Left lung (tissue), 10 donors: ENCODE data around the gene SND1. TPM values are rescaled to one million over a fixed set of nuclear protein-coding genes. Genes with fewer than 3 reads are reported as not detected.
"Not testable (repeated sequence)": the region's sequence is repeated elsewhere in the genome, so short reads cannot be mapped to it uniquely, and the experiment has no call there.

Source experiments
- ATAC-seq: fragments of 200-7000 bp; cut with Tn5 transposase; one replicate; pipeline ENCODE4 v1.9.1; 2020; ENCODE audit warnings: moderate library complexity
- DNase-seq, 4 donors: peaks; one replicate each; pipeline ENCODE4 v3.0.0-alpha.2; 2013 to 2020
- H3K27ac ChIP-seq, 2 donors: fragments of 200-600 bp; sonication (generic) in 1 of 2; one replicate each; pipeline versions ENCODE4 v1.5.0 to v1.8.0; 2020 to 2021
- H3K27me3 ChIP-seq, 2 donors: fragments of 200-600 bp; sonication (generic) in 1 of 2; one replicate each; pipeline versions ENCODE4 v1.5.0 to v1.8.0; 2020 to 2021
- H3K36me3 ChIP-seq, 2 donors: fragments of 200-600 bp; sonication (generic) in 1 of 2; one replicate each; pipeline versions ENCODE4 v1.5.0 to v1.8.0; 2020 to 2021
- H3K4me1 ChIP-seq, 2 donors: fragments of 200-600 bp; one replicate each; pipeline ENCODE4 v1.8.0; 2021
- H3K4me3 ChIP-seq, 2 donors: fragments of 200-600 bp; sonication (generic) in 1 of 2; one replicate each; pipeline versions ENCODE4 v1.5.0 to v1.8.0; 2020 to 2021; ENCODE audit warnings: mild to moderate bottlenecking in 1 of 2
- H3K9me3 ChIP-seq, 2 donors: fragments of 200-600 bp; sonication (generic) in 1 of 2; one replicate each; pipeline versions ENCODE4 v1.5.0 to v1.8.0; 2020 to 2021
- CTCF ChIP-seq, 2 donors: fragments of 200-600 bp; sonication (generic) in 1 of 2; IDR thresholded peaks; one replicate each; pipeline versions ENCODE4 v1.5.0 to v1.8.0; 2021; ENCODE audit warnings: antibody characterized with exemption in 2 of 2
- intact Hi-C, 2 donors: fragments of 100-400 bp; cut with DNase I; formaldehyde crosslinking; loops; one replicate each; pipeline versions ENCODE4 v1.11.2 to v1.14.2; 2022
- polyA plus RNA-seq, 6 donors: library from polyadenylated mRNA; unstranded; fragments of 120-200 nt; gene quantifications; one replicate each; pipeline ENCODE4 v1.2.1, GENCODE V29; 2013; ENCODE audit not compliant: insufficient read length in 6 of 6
- total RNA-seq, 2 donors: library from RNA; stranded (reverse); fragmentation: NEBNext Ultra II Directional; extraction: Animal tissue kit (Norgen Biotek cat#: 25700); gene quantifications; one replicate each; pipeline ENCODE4 v1.2.1, GENCODE V29; 2021
- donor health status: DM: no; HTN: yes; CAD: no.
- donor health status: DM: no; HTN: no; CAD: no.

Gene SND1
- total and polyA plus RNA-seq, 8 donors = 141 to 229 (median 156) TPM

DNA sequence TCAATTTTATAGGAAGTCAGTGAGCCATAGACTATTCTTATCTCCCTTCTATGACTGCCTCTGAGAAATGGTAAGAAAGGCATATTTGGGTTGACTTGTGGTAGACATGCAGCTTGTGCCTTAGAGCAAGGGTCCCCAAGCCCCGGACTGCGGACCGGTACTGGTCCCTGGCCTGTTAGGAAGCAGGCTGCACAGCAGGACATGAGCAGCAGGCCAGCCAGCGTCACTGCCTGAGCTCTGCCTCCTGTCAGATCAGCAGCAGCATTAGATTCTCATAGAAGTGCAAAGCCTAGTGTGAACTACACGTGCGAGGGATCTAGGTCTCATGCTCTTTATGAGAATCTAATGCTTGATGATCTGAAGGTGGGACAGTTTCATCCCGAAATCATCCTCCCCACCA is 180.6 kb downstream of the SND1 start:
- H3K4me1 ChIP-seq = peaks cover 0 to 18% of the 10 kb centered on the region in 2 donors
- H3K4me3 ChIP-seq = no peak overlapping the region
- intact Hi-C loops = no loop called here
- TF ChIP-seq CTCF (IDR thresholded peaks at IDR 0.05) = no peak
- peaks cover 0 to 8% of the 10 kb centered on the region in 2 donors for H3K9me3 ChIP-seq
- no peak for ATAC-seq
- H3K27ac ChIP-seq = no peak overlapping the region
- no peaks in the 10 kb centered on the region for H3K27me3 ChIP-seq
- no peak for DNase-seq
- peaks cover 0 to 3% of the 10 kb centered on the region in 2 donors for H3K36me3 ChIP-seq

DNA sequence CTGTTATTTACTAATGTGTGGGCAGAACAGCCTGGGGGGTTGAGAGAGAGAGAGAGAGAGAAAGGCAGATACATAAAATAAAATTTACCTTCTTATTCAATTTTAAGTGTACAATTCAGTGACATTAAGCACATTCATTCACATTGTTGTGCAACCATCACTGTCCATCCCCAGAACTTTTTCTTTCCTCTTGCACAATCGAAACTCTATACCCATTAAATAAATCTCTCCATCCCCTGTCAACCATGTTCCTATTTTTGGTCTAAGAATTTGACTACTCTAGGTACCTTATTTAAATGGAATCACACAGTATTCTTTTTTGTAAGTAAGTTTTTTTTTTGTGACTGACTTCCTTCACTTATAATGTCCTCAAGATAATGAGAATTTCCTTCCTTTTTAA is 181.6 kb downstream of the SND1 start:
- H3K4me3 ChIP-seq = no peak overlapping the region
- peaks cover 0 to 15% of the 10 kb centered on the region in 2 donors for H3K9me3 ChIP-seq
- DNase-seq = no peak
- no peak for TF ChIP-seq CTCF (IDR thresholded peaks at IDR 0.05)
- intact Hi-C loops = no loop called here
- ATAC-seq = no peak
- H3K27ac ChIP-seq = peak overlapping the region in 1 of 2 donors; percentile 0
- H3K4me1 ChIP-seq = peaks cover 0 to 18% of the 10 kb centered on the region in 2 donors
- peaks cover 0 to 7% of the 10 kb centered on the region in 2 donors for H3K36me3 ChIP-seq
- no peaks in the 10 kb centered on the region for H3K27me3 ChIP-seq

DNA sequence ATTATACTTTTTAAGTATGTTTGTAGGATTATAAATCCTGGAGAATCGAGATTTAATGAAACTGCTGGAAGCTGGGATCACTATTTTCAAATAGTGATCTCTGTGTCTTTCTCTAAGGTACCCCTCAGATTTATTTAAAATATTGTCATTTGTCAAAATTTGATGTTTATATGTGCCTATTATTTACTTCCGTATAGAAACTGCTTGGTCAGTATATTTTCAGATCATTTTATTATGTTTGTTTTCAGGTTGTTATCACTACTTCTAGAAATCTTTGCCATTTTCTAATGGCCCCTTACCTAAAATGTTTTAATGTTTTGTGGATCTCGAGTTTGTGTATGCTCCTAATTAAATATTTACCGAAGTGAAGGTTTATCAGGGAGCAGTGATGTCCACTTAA is 183.7 kb downstream of the SND1 start:
- ATAC-seq (no peak), DNase-seq (no peak)
- Histone ChIP-seq H3K4me3 (no peak overlapping the region), H3K27me3 (no peaks in the 10 kb centered on the region), H3K9me3 (peaks cover 0 to 15% of the 10 kb centered on the region in 2 donors), H3K27ac (no peak overlapping the region), H3K4me1 (peaks cover 0 to 18% of the 10 kb centered on the region in 2 donors), H3K36me3 (peaks cover 0 to 7% of the 10 kb centered on the region in 2 donors)
- no peak for TF ChIP-seq CTCF (IDR thresholded peaks at IDR 0.05)
- intact Hi-C loops = no loop called here

GRCh38 chr7:127837816-127838410 is 185.9 kb downstream of the SND1 start:
- H3K27me3 ChIP-seq, DNase-seq, ATAC-seq, intact Hi-C loops, H3K27ac ChIP-seq, H3K4me3 ChIP-seq, H3K36me3 ChIP-seq: not testable (repeated sequence)
- Histone ChIP-seq H3K9me3 (peaks cover 0 to 15% of the 10 kb centered on the region in 2 donors), H3K4me1 (peaks cover 0 to 17% of the 10 kb centered on the region in 2 donors)

GRCh38 chr7:127838816-127839415 is 186.9 kb downstream of the SND1 start:
- Histone ChIP-seq H3K4me3 (no peak overlapping the region), H3K9me3 (peaks cover 0 to 15% of the 10 kb centered on the region in 2 donors), H3K36me3 (peaks cover 0 to 7% of the 10 kb centered on the region in 2 donors), H3K27me3 (no peaks in the 10 kb centered on the region), H3K27ac (no peak overlapping the region), H3K4me1 (peaks cover 0 to 7% of the 10 kb centered on the region in 2 donors)
- ATAC-seq (peak; percentile 92), DNase-seq (peak in 2 of 4 donors; percentile 45 to 53)
- intact Hi-C loops = no loop called here
- no peak for TF ChIP-seq CTCF (IDR thresholded peaks at IDR 0.05)
